Natural killer cell (primary cell): Measurements from ENCODE around the gene ZNF217. TPM values are rescaled to one million over a fixed set of nuclear protein-coding genes. Genes with fewer than 3 reads are reported as not detected.
"Not testable (repeated sequence)": the region's sequence is repeated elsewhere in the genome, so short reads cannot be mapped to it uniquely, and the experiment has no call there.

Source experiments
- ATAC-seq, 3 donors: fragments of 150-1000 bp in 2 of 3; fragments of 200-7000 bp in 1 of 3; cut with Tn5 transposase; 1 replicate in 1 of 3; 2 replicates in 2 of 3; pipeline ENCODE4 v1.10.0; 2021; ENCODE audit warnings: mild to moderate bottlenecking in 2 of 3, moderate library complexity in 2 of 3
- DNase-seq, 2 donors: peaks; one replicate each; pipeline versions ENCODE4 v3.0.0 to v3.0.0-alpha.2; 2013 to 2021; ENCODE audit warnings: mixed read lengths in 1 of 2
- H3K27ac ChIP-seq: one replicate; pipeline ENCODE4 v1.5.1; 2013; ENCODE audit warnings: mild to moderate bottlenecking, low read length
- H3K27me3 ChIP-seq: one replicate; pipeline ENCODE4 v1.6.1; 2013; ENCODE audit warnings: low read length; ENCODE audit not compliant: control insufficient read depth, insufficient read depth
- H3K36me3 ChIP-seq: one replicate; pipeline ENCODE4 v1.6.1; 2013; ENCODE audit warnings: low read length; ENCODE audit not compliant: control insufficient read depth, insufficient read depth
- H3K4me1 ChIP-seq: one replicate; pipeline ENCODE4 v1.6.1; 2013; ENCODE audit warnings: low read length; ENCODE audit not compliant: control insufficient read depth, insufficient read depth
- H3K4me3 ChIP-seq: one replicate; pipeline ENCODE4 v1.5.1; 2013; ENCODE audit warnings: low read length
- H3K9me3 ChIP-seq: one replicate; pipeline ENCODE4 v1.6.1; 2013; ENCODE audit warnings: low read length; ENCODE audit not compliant: control insufficient read depth, insufficient read depth
- H3K27ac Mint-ChIP-seq, 2 donors: one replicate each; pipeline ENCODE4 v1.8.0; 2022; ENCODE audit warnings: mild to moderate bottlenecking in 2 of 2, mixed read lengths in 2 of 2, moderate library complexity in 1 of 2
- H3K27me3 Mint-ChIP-seq, 2 donors: one replicate each; pipeline ENCODE4 v1.8.0; 2022; ENCODE audit warnings: low read depth in 2 of 2, mixed read lengths in 2 of 2
- H3K36me3 Mint-ChIP-seq: one replicate; pipeline ENCODE4 v1.8.0; 2022; ENCODE audit warnings: mixed read lengths
- H3K4me1 Mint-ChIP-seq, 2 donors: one replicate each; pipeline ENCODE4 v1.8.0; 2022; ENCODE audit warnings: mixed read lengths in 2 of 2
- H3K4me3 Mint-ChIP-seq: one replicate; pipeline ENCODE4 v1.8.0; 2022; ENCODE audit warnings: mild to moderate bottlenecking, moderate library complexity, mixed read lengths
- H3K9me3 Mint-ChIP-seq, 2 donors: one replicate each; pipeline ENCODE4 v1.8.0; 2022; ENCODE audit warnings: mixed read lengths in 2 of 2
- WGBS: methylation state at CpG from one replicate; pipeline ENCODE4 v1.1.7; 2013; ENCODE audit warnings: missing lambda C conversion rate; ENCODE audit not compliant: insufficient coverage; 5-methylcytosine and 5-hydroxymethylcytosine counted together
- intact Hi-C: fragments of 100-400 bp; cut with micrococcal nuclease; formaldehyde crosslinking; loops from one replicate; pipeline ENCODE4 v1.14.2; 2022
- total RNA-seq, 4 donors: library from RNA; stranded (reverse); fragments of 120-200 nt in 1 of 4; gene quantifications; one replicate each; pipeline versions ENCODE4 v1.2.3 to v1.2.4, GENCODE V29; 2013 to 2022
- TF ChIP-seq, protein P1 (sequence below): fragments of 200-600 bp; IDR thresholded peaks from one replicate; pipeline ENCODE4 v1.8.0; 2022; ENCODE audit warnings: antibody characterized with exemption

The ZNF217 gene
- total RNA-seq, 3 donors from 2014 or later (not counting 1 experiment from before 2014, with no cell fraction given) = 56.1 to 69.1 (median 59.0) TPM

DNA sequence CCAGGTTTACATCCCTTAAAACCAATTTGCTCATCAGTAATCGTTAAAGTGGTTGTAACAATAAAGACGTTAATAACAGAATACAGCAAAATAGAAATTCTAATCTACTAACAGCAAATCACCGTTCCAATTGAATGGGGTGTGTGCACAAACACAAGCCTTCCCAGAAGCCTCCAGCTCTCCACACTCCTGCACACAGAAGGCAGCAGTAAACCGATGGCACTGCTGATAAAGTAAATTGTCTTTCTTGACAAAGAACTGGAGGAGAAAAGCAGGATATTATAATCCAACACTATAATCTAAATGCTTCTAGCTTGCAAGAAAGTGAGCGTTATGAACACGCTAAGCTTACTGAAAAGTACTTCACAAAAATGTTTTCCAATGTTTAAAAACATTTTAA, 7.0 kb downstream of the ZNF217 start:
- Mint-ChIP-seq H3K9me3 (no peaks in the 10 kb centered on the region), H3K27ac (peak overlapping the region; percentile 90 to 92), H3K27me3 (no peaks in the 10 kb centered on the region), H3K4me1 (peaks cover 75 to 81% of the 10 kb centered on the region in 2 donors), H3K36me3 (no peaks in the 10 kb centered on the region), H3K4me3 (peak overlapping the region; percentile 63)
- Histone ChIP-seq H3K27ac (peak overlapping the region; percentile 50), H3K27me3 (no peaks in the 10 kb centered on the region), H3K36me3 (peaks cover 12% of the 10 kb centered on the region), H3K4me3 (no peak overlapping the region), H3K9me3 (no peaks in the 10 kb centered on the region), H3K4me1 (peaks cover 38% of the 10 kb centered on the region)
- WGBS = 21% methylated on average over 5 of the region's 6 CpGs
- ATAC-seq (no peak), DNase-seq (no peak)
- intact Hi-C loops = no loop called here
- TF ChIP-seq, protein P1, sequence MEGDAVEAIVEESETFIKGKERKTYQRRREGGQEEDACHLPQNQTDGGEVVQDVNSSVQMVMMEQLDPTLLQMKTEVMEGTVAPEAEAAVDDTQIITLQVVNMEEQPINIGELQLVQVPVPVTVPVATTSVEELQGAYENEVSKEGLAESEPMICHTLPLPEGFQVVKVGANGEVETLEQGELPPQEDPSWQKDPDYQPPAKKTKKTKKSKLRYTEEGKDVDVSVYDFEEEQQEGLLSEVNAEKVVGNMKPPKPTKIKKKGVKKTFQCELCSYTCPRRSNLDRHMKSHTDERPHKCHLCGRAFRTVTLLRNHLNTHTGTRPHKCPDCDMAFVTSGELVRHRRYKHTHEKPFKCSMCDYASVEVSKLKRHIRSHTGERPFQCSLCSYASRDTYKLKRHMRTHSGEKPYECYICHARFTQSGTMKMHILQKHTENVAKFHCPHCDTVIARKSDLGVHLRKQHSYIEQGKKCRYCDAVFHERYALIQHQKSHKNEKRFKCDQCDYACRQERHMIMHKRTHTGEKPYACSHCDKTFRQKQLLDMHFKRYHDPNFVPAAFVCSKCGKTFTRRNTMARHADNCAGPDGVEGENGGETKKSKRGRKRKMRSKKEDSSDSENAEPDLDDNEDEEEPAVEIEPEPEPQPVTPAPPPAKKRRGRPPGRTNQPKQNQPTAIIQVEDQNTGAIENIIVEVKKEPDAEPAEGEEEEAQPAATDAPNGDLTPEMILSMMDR = no peak

DNA sequence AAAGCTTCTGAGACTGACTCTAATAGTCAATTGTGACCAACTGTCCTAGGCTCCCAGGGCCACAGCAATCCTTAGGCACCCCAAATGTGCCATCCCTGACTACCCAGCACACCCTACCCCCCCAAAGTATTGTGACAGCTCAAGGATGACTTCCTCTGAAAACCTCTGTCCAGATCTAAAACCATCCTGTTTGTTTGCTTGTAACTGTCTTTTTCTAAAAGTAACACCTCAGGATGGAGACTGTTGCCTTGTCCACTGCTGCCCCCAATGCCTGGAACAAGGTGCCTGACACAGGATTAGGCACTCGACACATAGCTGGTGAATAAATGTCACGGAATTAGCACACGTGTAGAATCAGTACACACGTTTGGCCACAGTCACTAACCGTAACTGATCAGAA, 7.7 kb downstream of the ZNF217 start:
- H3K27ac Mint-ChIP-seq = peak overlapping the region; percentile 90 to 92
- H3K4me3 ChIP-seq, H3K36me3 Mint-ChIP-seq, H3K9me3 Mint-ChIP-seq, H3K27me3 Mint-ChIP-seq, H3K27me3 ChIP-seq, intact Hi-C loops, H3K9me3 ChIP-seq: not testable (repeated sequence)
- H3K4me1 Mint-ChIP-seq = peaks cover 69 to 73% of the 10 kb centered on the region in 2 donors
- H3K36me3 ChIP-seq = peaks cover 19% of the 10 kb centered on the region
- peak overlapping the region; percentile 63 for H3K4me3 Mint-ChIP-seq
- H3K4me1 ChIP-seq = peaks cover 45% of the 10 kb centered on the region
- WGBS = 33% methylated on average over 5 of the region's 5 CpGs
- ATAC-seq (peak in 1 of 3 donors; percentile 6), DNase-seq (peak in 1 of 2 donors; percentile 35)
- H3K27ac ChIP-seq = peak overlapping the region; percentile 50

DNA sequence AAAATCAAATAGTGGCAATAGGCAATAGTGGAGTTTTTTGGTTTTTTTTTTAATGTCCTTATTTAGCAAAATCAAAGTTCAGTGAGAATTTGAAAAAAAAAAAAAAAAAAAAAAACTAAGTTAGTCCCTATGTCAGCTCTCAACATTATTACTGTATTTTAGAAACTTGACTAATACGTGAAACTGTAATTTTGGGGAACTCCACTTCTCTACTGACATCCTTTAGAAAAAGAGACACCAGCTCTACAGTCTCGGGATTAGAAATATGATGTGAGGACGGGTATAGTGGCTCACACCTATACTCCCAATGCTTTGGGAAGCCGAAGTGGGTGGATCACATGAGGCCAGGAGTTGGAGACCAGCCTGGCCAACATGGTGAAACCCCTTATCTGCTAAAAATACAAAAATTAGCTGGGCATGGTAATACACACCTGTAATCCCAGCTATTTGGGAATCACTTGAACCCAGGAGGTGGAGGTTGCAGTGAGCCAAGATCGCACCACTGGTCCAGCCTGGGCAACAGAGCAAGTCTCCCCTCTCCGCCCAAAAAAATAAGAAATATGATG, 8.6 kb downstream of the ZNF217 start:
- H3K36me3 Mint-ChIP-seq, H3K27me3 ChIP-seq, ATAC-seq, H3K9me3 Mint-ChIP-seq, H3K27me3 Mint-ChIP-seq, H3K9me3 ChIP-seq, intact Hi-C loops, H3K4me3 ChIP-seq: not testable (repeated sequence)
- Histone ChIP-seq H3K27ac (peak overlapping the region; percentile 50), H3K36me3 (peaks cover 25% of the 10 kb centered on the region), H3K4me1 (peaks cover 48% of the 10 kb centered on the region)
- H3K4me1 Mint-ChIP-seq = peaks cover 68 to 75% of the 10 kb centered on the region in 2 donors
- peak overlapping the region; percentile 63 for H3K4me3 Mint-ChIP-seq
- DNase-seq = peak in 1 of 2 donors; percentile 56
- H3K27ac Mint-ChIP-seq = peak overlapping the region; percentile 90 to 92
- WGBS = 40% methylated on average over 1 of the region's 6 CpGs

DNA sequence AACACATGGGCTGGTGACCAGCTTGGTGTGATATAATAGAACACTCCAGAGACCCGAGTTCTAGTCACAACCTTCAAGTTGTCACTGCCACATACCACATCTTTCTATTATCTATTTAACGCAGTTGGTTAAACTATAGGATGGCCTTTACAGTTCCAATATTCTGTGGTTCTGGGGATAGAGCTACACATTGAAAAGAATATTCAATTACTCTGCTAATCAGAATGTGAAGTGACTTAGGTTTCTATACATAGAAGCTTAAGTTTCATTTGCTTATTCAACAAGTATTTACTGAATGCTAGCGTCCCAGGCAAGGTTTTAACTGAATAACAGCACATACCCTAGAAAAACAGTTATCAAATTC, 9.1 kb downstream of the ZNF217 start:
- not testable (repeated sequence) for H3K9me3 ChIP-seq, DNase-seq, H3K27ac ChIP-seq, H3K27me3 ChIP-seq, H3K4me3 ChIP-seq, H3K4me3 Mint-ChIP-seq, H3K27me3 Mint-ChIP-seq, H3K9me3 Mint-ChIP-seq, H3K36me3 Mint-ChIP-seq
- peaks cover 28% of the 10 kb centered on the region for H3K36me3 ChIP-seq
- ATAC-seq = peak in 2 of 3 donors; percentile 8 to 37
- peak overlapping the region; percentile 90 to 92 for H3K27ac Mint-ChIP-seq
- H3K4me1 Mint-ChIP-seq = peaks cover 68 to 75% of the 10 kb centered on the region in 2 donors
- WGBS = 40% methylated on average over 1 of the region's 3 CpGs
- intact Hi-C loops = loop anchor here (5.0 kb wide), 1 partner anchor 258 kb away; no protein-coding TSS in a partner anchor
- peaks cover 49% of the 10 kb centered on the region for H3K4me1 ChIP-seq

DNA sequence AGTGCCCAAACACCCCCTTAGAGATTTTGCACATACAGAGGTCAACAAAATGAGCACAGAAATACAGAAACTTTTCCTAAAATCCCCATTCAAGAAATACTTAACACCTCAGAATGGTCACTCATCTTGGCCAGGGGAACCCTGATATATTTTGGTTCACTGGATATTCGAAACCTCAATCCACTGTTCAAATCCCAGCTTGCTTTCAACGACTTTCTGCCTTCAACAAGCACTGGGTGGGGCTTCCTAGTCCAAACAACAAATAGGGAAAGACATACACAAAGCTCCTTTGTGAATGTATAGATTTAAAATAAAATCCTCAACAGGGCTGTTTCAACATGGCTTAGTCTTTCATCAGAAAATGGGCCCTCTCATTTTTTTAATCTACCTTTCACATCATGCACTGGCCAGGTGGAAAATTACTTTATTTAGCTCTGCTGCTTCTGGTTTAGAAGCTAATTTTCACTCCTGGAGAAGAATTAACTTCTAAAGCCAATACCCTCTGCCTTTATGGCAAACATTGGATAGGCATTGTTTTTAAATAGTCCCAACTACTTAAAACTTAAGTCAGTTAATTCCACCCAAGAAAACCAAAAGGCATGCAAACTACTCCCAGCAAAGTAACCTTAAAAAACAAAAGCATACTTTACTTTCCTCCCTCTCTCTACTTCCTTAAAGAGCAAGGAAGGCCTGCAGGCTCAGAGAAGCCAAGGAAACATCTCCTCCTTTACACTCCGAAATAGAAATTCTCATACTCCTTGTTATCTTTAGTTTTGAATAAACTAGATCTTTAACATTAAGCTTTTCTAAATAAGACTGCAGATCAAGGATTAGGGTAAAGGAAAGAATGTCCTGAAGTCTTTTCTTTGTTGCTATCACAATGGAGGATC, 9.7 kb downstream of the ZNF217 start:
- not testable (repeated sequence) for H3K9me3 ChIP-seq, H3K27me3 ChIP-seq, ATAC-seq, H3K27ac ChIP-seq, H3K27me3 Mint-ChIP-seq, H3K36me3 Mint-ChIP-seq, DNase-seq, H3K4me3 ChIP-seq, H3K9me3 Mint-ChIP-seq
- intact Hi-C loops = loop anchor here (5.0 kb wide), 1 partner anchor 258 kb away; no protein-coding TSS in a partner anchor
- Mint-ChIP-seq H3K27ac (peak overlapping the region; percentile 90 to 92), H3K4me3 (peak overlapping the region; percentile 31), H3K4me1 (peaks cover 68 to 75% of the 10 kb centered on the region in 2 donors)
- WGBS = 33% methylated on average over 2 of the region's 3 CpGs
- peaks cover 53% of the 10 kb centered on the region for H3K4me1 ChIP-seq
- peaks cover 30% of the 10 kb centered on the region for H3K36me3 ChIP-seq
